HG02642 (cell line): ENCODE measurements around the gene TSPAN14.

Experiments used
- ATAC-seq: cut with Tn5 transposase; IDR thresholded peaks from one replicate; pipeline ENCODE4 v1.9.1; 2021; ENCODE audit warnings: mild to moderate bottlenecking; ENCODE audit not compliant: unreplicated experiment, poor library complexity

The TSPAN14 gene

GRCh38 chr10:80500572-80501380 is 46.7 kb downstream of the TSPAN14 start:
- no peak for ATAC-seq

GRCh38 chr10:80501381-80501912 is 47.3 kb downstream of the TSPAN14 start:
- no peak for ATAC-seq

DNA sequence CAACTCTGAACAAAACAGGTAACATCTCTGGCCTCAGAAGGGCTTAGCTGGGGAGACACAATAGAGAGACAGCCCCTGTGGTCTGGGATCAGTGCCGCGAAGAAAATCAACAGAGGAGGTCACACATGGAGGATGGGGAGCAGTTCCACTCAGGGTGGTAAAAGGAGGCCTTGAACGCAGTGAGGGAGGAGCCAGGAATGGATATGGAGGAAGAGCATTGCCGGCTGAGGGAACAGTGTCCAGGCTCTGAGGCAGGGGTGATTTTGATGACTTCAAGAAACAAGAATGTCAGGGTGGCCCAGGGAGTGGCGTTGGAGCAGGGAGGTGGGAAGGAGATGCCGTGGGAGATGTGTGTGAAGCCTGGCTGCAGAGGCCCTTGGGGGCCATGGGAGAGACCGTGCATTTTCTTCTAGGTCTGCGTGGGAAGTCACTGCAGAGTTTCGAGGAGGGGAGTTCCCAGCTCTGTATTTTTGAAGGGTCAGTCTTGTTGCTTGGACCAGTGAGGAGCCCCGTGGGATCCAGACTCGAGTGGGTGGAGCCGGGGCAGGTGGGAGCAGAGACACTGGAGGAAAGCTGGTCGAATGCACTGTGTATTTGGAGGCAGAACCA is 47.9 kb downstream of the TSPAN14 start:
- no peak for ATAC-seq

- no peak for ATAC-seq
Observed at GRCh38 chr10:80502621-80503583, 48.8 kb downstream of the TSPAN14 start.

GRCh38 chr10:80503584-80504157 is 49.6 kb downstream of the TSPAN14 start:
- ATAC-seq: no peak

- no peak for ATAC-seq
Observed at GRCh38 chr10:80504158-80504811, 50.2 kb downstream of the TSPAN14 start.

DNA sequence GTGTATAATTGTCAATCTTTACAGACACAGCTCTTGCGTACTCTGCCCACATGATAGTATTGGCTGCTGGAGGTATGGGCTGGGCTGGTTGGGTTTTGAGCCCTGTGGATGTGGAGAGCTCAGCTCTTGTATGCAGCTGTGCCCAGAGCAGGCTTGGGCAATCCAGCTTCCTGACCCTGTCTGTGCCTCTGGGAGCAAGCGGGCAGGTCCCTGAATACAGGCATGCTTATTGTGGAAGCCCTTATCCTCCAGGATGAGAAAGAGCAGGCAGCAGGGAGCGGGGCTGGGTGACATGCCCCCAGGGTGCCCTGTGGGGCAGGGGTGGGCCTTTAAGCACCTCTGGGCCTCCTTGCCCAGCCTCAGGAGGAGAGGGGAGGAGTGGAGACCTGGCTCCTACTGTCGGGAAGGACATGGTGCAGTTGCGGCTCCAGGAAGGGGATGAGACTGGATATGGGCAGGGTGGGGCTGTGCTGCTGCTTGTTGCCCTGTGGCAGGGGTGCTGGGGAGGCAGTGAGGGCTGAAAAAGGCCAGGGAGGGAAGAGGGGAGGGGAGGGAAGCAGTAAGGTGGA is 50.9 kb downstream of the TSPAN14 start:
- no peak for ATAC-seq

DNA sequence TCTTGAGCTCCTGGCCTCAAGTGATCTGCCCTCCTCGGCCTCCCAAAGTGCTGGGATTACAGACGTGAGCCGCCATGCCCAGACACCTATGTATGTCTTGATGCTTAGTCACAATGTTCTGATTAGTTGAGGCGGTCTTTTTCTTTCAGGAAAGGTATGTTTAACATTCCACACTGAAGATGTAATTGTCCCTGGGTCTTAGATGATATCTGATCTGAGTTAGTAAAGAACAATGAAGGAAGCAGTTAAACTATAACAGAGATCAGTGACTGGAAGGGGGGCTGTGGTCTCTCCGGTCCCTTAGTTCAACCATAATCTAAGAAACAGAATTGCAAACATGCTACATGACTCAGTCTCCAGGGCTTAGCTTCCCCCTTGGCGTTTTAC is 52.1 kb downstream of the TSPAN14 start:
- no peak for ATAC-seq

GRCh38 chr10:80506836-80507487 is 52.9 kb downstream of the TSPAN14 start:
- ATAC-seq: no peak

- no peak for ATAC-seq
Observed at GRCh38 chr10:80509108-80509402, 54.9 kb downstream of the TSPAN14 start.

GRCh38 chr10:80509403-80510161 is 55.5 kb downstream of the TSPAN14 start:
- ATAC-seq: no peak

- ATAC-seq: no peak
Observed at GRCh38 chr10:80512031-80512526, 58.0 kb downstream of the TSPAN14 start.

- ATAC-seq: no peak
Observed at GRCh38 chr10:80513106-80513505, 59.0 kb downstream of the TSPAN14 start.

DNA sequence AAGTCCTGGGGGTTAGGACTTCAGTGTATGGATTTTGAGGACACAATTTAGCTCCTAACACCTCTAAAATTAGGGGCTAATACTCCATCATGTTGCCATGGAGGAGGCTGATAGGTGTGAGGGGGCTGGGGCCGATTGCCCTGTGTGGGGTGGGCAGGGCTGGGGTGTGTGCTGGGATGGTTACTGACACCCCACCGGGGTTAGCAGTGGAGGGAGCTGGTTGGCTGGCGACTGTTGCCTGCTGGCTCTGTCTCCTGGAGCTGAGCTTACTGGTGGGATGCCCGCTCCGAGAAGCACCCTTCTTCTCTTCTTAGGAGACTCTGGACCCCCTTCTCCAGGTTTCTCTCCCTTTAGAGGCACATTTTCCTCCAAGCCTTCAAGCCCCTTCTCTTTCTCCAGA is 61.4 kb downstream of the TSPAN14 start:
- no peak for ATAC-seq

- no peak for ATAC-seq
Observed at GRCh38 chr10:80515941-80516340, 61.8 kb downstream of the TSPAN14 start.

GRCh38 chr10:80516506-80517075 is 62.5 kb downstream of the TSPAN14 start:
- no peak for ATAC-seq

DNA sequence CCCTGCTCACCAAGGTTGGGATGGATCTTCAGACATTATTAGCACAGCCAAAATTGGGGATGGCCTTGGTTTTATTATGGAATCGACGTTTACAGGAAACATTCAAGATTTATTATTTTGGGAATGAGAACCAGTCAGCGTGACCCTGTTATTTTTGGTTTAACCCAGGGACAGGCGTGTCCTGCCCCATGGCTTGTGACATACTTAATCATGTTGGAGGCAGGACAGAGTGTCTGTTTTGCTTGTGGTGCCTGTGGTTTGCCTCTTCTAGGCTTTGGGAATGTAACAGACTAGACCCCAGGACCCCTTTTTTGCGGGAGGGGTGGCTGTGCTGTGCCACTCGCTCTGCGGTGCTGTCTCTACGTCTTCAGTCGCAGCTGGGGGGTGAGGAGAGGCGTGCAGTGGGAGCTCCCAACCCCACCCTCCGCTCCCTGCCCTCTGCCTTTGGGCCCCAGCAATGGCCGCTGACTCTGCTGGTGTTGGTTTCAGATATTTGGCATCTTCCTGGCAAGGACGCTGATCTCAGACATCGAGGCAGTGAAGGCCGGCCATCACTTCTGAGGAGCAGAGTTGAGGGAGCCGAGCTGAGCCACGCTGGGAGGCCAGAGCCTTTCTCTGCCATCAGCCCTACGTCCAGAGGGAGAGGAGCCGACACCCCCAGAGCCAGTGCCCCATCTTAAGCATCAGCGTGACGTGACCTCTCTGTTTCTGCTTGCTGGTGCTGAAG is 63.5 kb downstream of the TSPAN14 start:
- no peak for ATAC-seq
